NCI-H1694 treated with DMSO at 0.1 percent for 48 hours (cell line): ENCODE measurements around the gene DNAAF8.

Experiments used
- DNase-seq: peaks from one replicate; lab custom pipeline; 2025; lab: John Stamatoyannopoulos, UW

The DNAAF8 gene

GRCh38 chr16:4695473-4696171 is 38.7 kb upstream of the DNAAF8 start:
- no peak for DNase-seq

- no peak for DNase-seq
These were observed 38.0 kb upstream of the DNAAF8 start for GRCh38 chr16:4696172-4696904.

- DNase-seq: no peak
These were observed 37.2 kb upstream of the DNAAF8 start for GRCh38 chr16:4696905-4697847.

GRCh38 chr16:4697848-4698291 is 36.5 kb upstream of the DNAAF8 start:
- DNase-seq: no peak

GRCh38 chr16:4698321-4699045 is 35.9 kb upstream of the DNAAF8 start:
- no peak for DNase-seq

- DNase-seq: no peak
These were observed 35.2 kb upstream of the DNAAF8 start for GRCh38 chr16:4699046-4699556.

GRCh38 chr16:4700380-4700996 is 33.8 kb upstream of the DNAAF8 start:
- no peak for DNase-seq

GRCh38 chr16:4700997-4701743 is 33.2 kb upstream of the DNAAF8 start:
- no peak for DNase-seq

- DNase-seq: no peak
These were observed 32.4 kb upstream of the DNAAF8 start for GRCh38 chr16:4701791-4702465.

- DNase-seq: no peak
These were observed 31.9 kb upstream of the DNAAF8 start for GRCh38 chr16:4702466-4702808.

GRCh38 chr16:4703906-4704305 is 30.4 kb upstream of the DNAAF8 start:
- no peak for DNase-seq

GRCh38 chr16:4704491-4704890 is 29.8 kb upstream of the DNAAF8 start:
- no peak for DNase-seq

- DNase-seq: no peak
These were observed 29.4 kb upstream of the DNAAF8 start for GRCh38 chr16:4704913-4705312.

GRCh38 chr16:4706871-4707270 is 27.5 kb upstream of the DNAAF8 start:
- no peak for DNase-seq

GRCh38 chr16:4709481-4709880 is 24.9 kb upstream of the DNAAF8 start:
- DNase-seq: no peak

- no peak for DNase-seq
These were observed 20.5 kb upstream of the DNAAF8 start for GRCh38 chr16:4713663-4714501.

- no peak for DNase-seq
These were observed 19.3 kb upstream of the DNAAF8 start for GRCh38 chr16:4714996-4715395.

- DNase-seq: no peak
These were observed 15.9 kb upstream of the DNAAF8 start for GRCh38 chr16:4718466-4718865.
